ENCODE data around the gene VAV2. TPM values are rescaled to one million over a fixed set of nuclear protein-coding genes. Genes with fewer than 3 reads are reported as not detected.
"Not testable (repeated sequence)": the region's sequence is repeated elsewhere in the genome, so short reads cannot be mapped to it uniquely, and the experiment has no call there.

Gene VAV2
- total and polyA plus RNA-seq, 11 donors: 3.3 to 9.9 (median 5.3) TPM

GRCh38 chr9:133924453-133924852, 67.7 kb downstream of the VAV2 start:
- H3K4me3 ChIP-seq: no peak overlapping the region
- peaks cover 0 to 7% (median under 1%) of the 10 kb centered on the region in 12 donors for H3K4me1 ChIP-seq
- no peak overlapping the region for H3K27ac ChIP-seq
- WGBS, 4 donors: 96 to 99% (median 98%) methylated on average over 5 of the region's 5 CpGs
- H3K9me3 ChIP-seq: no peaks in the 10 kb centered on the region
- H3K36me3 ChIP-seq: no peaks in the 10 kb centered on the region
- DNase-seq (no peak), ATAC-seq (no peak)
- TF ChIP-seq CTCF (IDR thresholded peaks at IDR 0.05) (no peak), POLR2A (IDR thresholded peaks at IDR 0.05) (no peak)
- intact Hi-C loops (cut with DNase I): no loop called here
- H3K27me3 ChIP-seq: no peaks in the 10 kb centered on the region

GRCh38 chr9:133923608-133924007, 68.5 kb downstream of the VAV2 start:
- intact Hi-C loops (cut with DNase I); H3K4me3 ChIP-seq; ATAC-seq: not testable (repeated sequence)

GRCh38 chr9:133921866-133922265, 70.3 kb downstream of the VAV2 start:
- Histone ChIP-seq H3K9me3 (no peaks in the 10 kb centered on the region), H3K27me3 (no peaks in the 10 kb centered on the region), H3K27ac (no peak overlapping the region), H3K4me3 (no peak overlapping the region), H3K36me3 (no peaks in the 10 kb centered on the region), H3K4me1 (peaks cover 0 to 30% (median 13%) of the 10 kb centered on the region in 12 donors)
- intact Hi-C loops (cut with DNase I): no loop called here
- DNase-seq: no peak
- WGBS, 4 donors: 91 to 98% (median 95%) methylated on average over 12 to 17 of the region's 17 CpGs
- ATAC-seq: no peak
- TF ChIP-seq POLR2A (IDR thresholded peaks at IDR 0.05): no peak
- no peak for TF ChIP-seq CTCF (IDR thresholded peaks at IDR 0.05)

More at GRCh38 chr9:133923608-133924007, 68.5 kb downstream of the VAV2 start:
- not testable (repeated sequence) for H3K36me3 ChIP-seq, DNase-seq, H3K9me3 ChIP-seq, H3K27ac ChIP-seq, H3K27me3 ChIP-seq
- WGBS, 4 donors: 88 to 96% (median 94%) methylated on average over 2 of the region's 2 CpGs
- H3K4me1 ChIP-seq: peaks cover 0 to 15% (median 6%) of the 10 kb centered on the region in 12 donors

GRCh38 chr9:133920471-133920870, 71.7 kb downstream of the VAV2 start:
- Histone ChIP-seq H3K27me3 (no peaks in the 10 kb centered on the region), H3K4me1 (peaks cover 0 to 31% (median 13%) of the 10 kb centered on the region in 12 donors), H3K9me3 (no peaks in the 10 kb centered on the region), H3K36me3 (no peaks in the 10 kb centered on the region), H3K27ac (no peak overlapping the region), H3K4me3 (no peak overlapping the region)
- TF ChIP-seq POLR2A (IDR thresholded peaks at IDR 0.05) (no peak), CTCF (IDR thresholded peaks at IDR 0.05) (no peak)
- WGBS, 4 donors: 95 to 100% (median 96%) methylated on average over 3 to 12 of the region's 12 CpGs; no CpG with 5 or more reads in 1 of the 4 donors
- DNase-seq (peak in 1 of 5 donors; percentile 49), ATAC-seq (no peak)
- intact Hi-C loops (cut with DNase I): no loop called here

Data from heart left ventricle (tissue), 16 donors.